Stimulated activated CD8-positive, alpha-beta memory T cell treated with anti-CD3 and anti-CD28 coated beads, Interleukin-7, amount 100 ng/mL, for 24 hours (primary cell): ENCODE results near the gene RTN4IP1.

Source experiments
- DNase-seq: peaks from one replicate; pipeline ENCODE4 v3.0.0-alpha.2; 2020; ENCODE audit warnings: low read depth

RTN4IP1 gene

DNA sequence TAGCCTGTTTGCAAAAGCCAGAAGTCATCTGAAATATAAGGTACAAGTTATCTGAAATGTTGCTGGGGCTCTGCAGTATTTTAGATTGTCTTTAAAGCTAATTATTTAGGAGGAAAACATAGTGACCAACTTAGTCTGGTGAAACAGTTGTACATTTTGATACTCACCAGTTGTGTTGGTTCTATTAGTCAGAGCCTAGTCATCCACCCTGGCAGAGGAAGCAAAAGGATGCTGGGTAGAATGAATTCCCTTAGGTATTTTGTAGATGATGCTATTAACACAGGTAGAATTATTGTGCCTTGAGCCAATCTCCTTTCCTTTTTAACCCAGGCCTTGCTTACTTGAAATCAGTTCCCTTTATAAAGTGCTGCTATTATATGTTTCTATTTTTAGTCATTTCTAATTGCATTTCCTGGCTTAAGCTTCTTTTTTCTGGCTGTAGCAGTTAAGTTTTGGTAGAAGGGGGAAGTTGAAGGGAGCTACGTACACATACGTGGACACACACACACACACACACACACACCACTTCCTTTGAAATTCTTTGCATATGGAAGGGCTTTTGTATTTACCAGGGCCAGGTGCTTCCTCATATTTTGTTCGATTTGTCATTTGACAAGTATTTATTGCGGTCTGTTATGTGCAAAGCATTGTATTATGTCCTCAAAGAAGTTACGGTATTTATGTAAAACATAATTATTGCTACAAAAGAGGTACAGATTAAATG is 82.4 kb downstream of the RTN4IP1 start:
- no peak for DNase-seq

- DNase-seq: no peak
These were observed 83.0 kb downstream of the RTN4IP1 start for GRCh38 chr6:106546261-106546690.

DNA sequence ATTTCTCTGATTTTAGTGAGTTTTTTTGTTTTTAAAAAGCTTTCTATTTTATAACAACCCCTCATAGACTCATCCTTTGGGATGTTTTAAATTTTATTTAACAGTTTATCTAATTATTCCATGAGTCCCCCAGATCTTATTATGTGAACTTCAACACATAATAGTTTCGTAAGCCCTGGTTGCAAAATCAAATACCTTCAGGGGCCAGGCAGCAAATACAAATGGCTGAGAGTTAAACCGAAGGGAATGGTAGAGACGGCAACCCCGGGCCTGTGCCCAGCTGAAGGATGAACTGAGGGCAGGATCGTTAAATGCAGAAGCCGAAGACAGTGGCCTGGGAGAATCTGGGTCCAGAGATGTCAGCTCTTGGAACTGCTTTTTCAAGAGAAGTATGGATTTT is 88.4 kb downstream of the RTN4IP1 start:
- DNase-seq: no peak

DNA sequence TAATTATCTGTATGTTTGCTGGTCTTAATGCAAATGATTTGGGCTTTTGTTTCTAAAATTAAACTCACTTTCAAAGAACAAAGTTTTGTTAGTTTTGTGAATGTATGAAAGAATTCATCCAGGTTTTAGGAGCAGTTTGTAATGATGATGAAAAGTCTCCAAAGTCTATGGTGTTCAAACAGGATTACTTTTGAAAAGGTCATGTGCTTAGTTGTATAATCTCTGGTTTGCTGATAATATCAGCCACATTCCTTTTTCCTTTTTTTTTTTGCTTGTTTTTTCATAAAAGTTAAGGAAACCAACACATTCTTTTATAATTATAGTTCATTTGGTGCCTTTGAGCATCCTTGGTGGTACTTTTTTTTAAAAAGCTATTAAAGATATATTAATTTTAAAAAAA is 88.9 kb downstream of the RTN4IP1 start:
- DNase-seq: no peak

DNA sequence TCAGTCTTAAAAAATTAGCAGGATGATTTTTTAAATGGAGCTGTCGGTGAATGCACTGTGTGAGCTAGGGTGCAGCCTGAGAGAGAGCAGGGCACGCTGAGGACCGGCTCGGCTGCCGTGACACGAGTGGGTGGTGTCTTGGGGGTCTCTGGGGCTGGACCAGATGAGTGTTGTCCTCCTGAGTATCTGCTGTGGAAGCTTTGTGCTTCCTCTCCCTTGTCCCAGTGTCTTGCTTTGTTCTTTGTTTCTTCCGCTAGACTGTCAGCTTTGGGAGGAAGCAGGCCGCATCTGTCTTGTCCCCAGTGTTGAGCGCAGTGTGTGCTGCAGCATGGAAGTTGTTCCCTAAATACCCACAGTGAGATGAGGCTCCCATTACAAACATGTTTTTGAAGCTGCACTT is 89.4 kb downstream of the RTN4IP1 start:
- DNase-seq: no peak

- no peak for DNase-seq
These were observed 91.2 kb downstream of the RTN4IP1 start for GRCh38 chr6:106538145-106538544.

- DNase-seq: no peak
These were observed 91.6 kb downstream of the RTN4IP1 start for GRCh38 chr6:106537662-106538061.

GRCh38 chr6:106536851-106537250 is 92.4 kb downstream of the RTN4IP1 start:
- DNase-seq: no peak

DNA sequence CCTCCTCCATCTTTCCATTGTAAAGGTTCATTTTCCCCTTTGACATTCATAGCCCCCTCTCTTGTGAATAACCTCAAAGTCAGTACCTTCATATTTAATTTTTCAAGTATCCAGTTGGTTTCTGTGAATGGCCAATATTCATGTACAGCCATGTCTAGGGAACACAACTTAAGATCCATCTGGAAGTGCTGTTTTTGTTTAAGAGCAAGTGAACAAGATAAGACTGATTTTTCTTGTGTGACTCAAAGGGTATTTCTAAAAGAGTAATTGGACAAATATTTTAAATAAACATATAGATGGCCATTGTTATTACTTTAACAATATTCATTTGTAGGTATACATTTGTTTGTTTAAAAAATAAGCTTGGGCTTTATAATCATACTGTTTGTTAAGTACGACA is 92.9 kb downstream of the RTN4IP1 start:
- DNase-seq: no peak

DNA sequence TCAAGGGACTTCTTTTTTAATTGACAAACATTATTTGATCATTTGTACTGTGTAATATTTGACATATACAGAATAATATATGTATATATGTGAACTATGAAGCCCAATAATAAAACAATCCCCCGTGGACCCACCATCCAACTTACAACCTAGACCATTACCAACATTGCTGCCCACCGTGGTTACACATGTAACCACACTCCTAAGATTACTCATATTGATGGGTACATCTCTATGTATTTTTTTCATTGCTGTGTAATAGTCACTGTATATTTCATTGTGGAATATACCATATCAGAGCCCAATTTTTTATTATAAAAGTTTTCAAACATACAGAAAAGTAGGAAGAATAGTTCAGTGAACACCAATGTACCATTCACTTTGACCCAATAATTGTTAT is 94.3 kb downstream of the RTN4IP1 start:
- DNase-seq: no peak

DNA sequence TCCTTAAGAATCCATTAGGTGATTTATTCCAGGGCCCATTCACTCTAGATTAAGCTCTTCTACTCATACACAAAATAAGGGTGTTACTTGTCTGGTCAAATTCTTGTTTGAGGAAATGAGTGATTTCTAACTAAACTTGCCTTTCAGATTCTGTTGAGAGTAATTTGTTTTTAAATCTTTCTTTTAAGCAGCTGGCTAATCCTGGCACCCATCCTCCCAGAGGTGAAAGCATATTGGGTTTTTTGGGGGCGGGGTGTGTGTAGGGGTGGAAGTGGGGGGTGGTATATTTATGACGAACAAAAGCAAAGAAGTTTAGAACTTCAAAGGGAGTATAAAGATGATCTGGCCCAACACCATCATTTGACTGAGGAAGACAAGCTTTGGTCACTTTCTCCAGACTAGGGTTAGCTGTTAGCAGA is 94.7 kb downstream of the RTN4IP1 start:
- no peak for DNase-seq

GRCh38 chr6:106534004-106534403 is 95.3 kb downstream of the RTN4IP1 start:
- DNase-seq: no peak

DNA sequence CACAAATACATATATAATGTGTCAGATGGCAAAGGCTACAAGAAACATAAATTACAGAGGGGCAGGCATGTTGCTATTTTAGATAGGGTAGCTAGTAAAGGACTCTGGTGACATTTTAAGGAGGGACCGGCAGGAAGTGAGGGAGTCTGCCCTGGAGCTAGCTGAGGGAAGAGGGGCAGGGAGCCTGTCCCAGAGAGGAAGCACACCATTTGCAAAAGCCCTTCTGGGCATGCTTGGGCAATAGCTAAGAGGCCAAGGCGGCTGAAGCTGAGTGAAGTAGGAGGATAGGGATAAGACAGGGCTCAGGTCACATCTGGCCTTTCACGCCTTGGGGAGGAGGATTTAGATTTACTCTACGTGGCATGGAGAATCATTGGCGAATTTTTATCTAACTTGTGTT is 96.2 kb downstream of the RTN4IP1 start:
- DNase-seq: no peak

GRCh38 chr6:106530502-106530901 is 98.8 kb downstream of the RTN4IP1 start:
- no peak for DNase-seq

- no peak for DNase-seq
These were observed 99.3 kb downstream of the RTN4IP1 start for GRCh38 chr6:106530026-106530425.

DNA sequence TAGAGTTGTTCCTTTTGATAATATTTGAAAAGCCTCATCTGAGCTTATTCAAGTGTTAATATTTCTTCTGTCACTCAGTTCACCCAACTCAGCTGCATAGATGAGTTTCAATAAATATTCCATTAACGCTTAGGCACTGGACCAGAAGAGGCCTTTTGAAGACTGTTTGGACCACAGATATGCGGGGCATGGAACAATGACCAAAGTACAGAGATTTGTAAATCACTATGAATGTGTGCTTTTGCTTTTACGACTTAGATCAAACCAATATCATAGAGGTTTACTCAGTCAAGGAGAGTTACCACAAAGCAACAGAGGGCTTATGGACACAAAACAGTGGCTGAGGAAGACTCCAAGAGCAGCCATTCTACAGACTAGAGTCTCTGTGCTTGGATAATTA is 99.9 kb downstream of the RTN4IP1 start:
- no peak for DNase-seq

GRCh38 chr6:106528521-106528920 is 100.8 kb downstream of the RTN4IP1 start:
- no peak for DNase-seq

GRCh38 chr6:106527979-106528378 is 101.3 kb downstream of the RTN4IP1 start:
- no peak for DNase-seq

DNA sequence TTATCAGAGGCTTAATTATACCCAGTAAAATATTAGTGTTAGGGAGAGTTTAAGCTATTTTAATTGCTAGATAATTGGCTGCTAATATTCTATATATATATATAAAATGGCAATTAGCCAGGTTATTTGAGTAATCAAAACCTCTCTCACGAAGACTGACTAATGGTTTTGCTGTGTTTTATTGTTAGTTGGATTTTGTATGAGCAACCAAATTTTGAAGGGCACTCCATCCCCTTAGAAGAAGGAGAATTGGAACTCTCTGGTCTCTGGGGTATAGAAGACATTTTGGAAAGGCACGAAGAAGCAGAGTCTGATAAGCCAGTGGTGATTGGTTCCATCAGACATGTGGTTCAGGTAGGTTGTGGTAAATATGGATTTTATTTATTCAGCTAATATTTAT is 102.2 kb downstream of the RTN4IP1 start:
- no peak for DNase-seq

- no peak for DNase-seq
These were observed 103.4 kb downstream of the RTN4IP1 start for GRCh38 chr6:106525882-106526275.

DNA sequence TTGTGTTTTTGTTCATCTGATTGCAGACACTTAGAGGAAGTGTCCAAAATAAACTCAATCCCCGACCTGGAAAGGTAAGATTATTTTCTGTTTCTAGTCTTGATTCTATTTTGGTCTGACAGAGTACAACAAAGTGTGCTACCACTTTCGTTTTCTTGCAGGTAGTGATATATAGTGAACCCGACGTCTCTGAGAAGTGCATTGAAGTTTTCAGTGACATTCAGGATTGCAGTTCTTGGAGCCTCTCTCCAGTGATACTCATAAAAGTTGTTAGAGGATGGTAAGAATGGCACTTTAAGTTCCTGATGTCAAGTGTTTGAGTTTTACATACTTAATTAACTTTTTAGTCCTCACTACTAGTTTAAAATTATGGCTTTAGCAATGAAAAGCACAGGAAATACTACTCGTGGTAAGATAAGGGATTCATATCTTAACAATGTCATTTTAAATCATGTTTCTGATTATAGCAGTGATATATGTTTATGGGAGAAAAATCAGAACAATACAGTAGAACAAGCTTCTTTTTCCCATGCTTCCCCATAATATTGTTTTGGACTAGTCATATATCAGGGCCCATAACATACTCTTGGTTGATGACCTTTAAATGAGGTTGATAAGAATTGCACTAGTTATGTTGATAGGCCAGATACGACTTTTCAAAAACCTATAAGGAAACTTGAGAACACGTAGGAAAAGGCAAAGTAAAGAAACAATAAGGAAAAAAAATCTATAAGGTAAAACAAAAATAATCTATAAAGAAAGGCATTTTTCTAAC is 104.0 kb downstream of the RTN4IP1 start:
- no peak for DNase-seq

DNA sequence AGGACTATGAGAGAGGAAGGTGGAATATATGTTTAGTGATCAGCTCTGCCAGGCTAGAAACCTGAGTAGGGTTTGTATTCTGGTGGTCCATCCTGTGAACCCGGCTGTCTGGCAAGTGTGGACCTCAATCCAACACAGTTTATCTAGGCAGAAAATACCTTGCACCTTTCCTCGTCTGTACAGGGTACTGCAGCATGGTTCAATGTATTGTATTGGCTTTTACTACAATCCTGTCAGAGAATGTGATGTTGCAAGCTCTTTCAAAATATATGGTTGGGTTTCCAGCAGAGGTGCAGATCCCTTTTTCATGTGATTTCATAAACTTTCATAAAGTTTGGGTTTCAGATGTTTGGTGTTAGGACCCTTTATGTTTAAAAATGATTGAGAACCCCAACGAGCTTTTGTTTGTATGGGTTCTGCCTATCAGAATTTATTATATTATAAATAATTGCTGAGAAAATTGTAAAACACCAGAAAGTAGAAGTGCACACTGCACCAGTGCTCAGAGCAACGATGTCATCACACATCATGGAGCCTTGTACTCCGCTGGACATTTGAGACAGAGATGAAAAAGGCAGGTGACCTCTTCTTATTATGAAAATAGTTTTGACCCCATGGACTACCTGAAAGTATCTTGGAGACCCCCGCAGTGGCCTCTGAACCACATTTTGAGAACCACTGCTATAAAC is 106.6 kb downstream of the RTN4IP1 start:
- no peak for DNase-seq
